NB4 (cell line): ENCODE results near the gene LOXL3.

Source experiments
- CTCF ChIP-seq: IDR thresholded peaks from one replicate; pipeline ENCODE4 v1.5.1; 2012; ENCODE audit warnings: low read depth, low read length
- MAX ChIP-seq: IDR thresholded peaks from 2 replicates; pipeline ENCODE4 v1.6.1; 2011; ENCODE audit warnings: low read depth, low read length
- POLR2A ChIP-seq: IDR thresholded peaks from 2 replicates; pipeline ENCODE4 v1.6.1; 2011; ENCODE audit warnings: mild to moderate bottlenecking; ENCODE audit not compliant: insufficient read length; ENCODE audit errors: extremely low read depth

- TF ChIP-seq CTCF (no peak), POLR2A (peak; percentile 66), MAX (peak; percentile 94)
Measured at GRCh38 chr2:74548900-74549826, 4.6 kb downstream of the LOXL3 start.
